Stimulated activated CD4-positive, alpha-beta T cell treated with anti-CD3 and anti-CD28 coated beads, Interleukin-12 subunit alpha, Interleukin-12 subunit beta, amount 100 ng/mL, for 24 hours (primary cell): Measurements from ENCODE around the gene RCOR2.

ENCODE experiments used
- DNase-seq, 2 experiments: peaks; one replicate each; pipeline ENCODE4 v3.0.0-alpha.2; 2020; ENCODE audit warnings: low read depth in 2 of 2

The RCOR2 gene

DNA sequence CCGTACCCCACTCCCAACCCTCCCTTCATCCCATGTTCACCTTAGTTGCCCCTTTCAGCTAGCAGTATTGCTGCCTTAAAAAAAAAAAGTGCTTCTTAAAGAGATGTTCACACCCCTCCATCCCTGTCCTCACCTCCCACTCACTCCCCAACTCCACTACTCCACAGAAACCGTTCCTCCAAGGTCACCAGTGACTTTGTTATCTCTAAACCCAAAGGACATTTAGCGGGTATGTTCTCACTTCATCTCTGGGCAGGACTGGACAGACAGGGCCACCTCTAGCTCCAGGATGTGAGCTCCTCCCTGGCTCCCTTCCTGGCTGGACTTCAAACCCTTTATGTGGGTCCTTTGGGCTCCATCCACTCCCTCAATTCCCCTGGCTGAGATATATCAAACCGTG, 6.4 kb upstream of the RCOR2 start:
- no peak for DNase-seq

GRCh38 chr11:63922673-63923192, 5.8 kb upstream of the RCOR2 start:
- no peak for DNase-seq

DNA sequence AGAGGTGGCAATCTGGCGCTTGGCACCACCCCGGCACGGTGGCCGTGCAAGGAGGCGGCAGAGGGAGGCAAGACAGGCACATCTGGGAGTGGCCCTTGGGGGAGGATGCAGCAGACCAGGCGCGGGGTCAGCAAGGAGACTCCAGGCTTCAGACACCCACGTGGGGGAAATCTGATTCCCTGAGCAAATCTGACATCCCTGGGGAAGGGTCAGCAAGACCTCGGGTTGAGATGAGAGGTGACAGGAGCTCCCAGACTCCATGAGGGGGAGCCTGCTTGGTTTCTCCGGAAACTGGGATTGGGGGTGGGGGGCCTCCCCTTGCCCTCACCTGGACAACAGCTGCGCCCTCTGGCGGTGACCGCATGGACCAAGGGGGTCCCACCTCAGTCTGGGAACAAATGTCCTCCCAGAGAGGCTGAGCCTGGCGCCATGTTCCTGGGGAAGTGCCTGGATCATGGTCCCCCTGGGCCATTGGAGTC, 4.0 kb upstream of the RCOR2 start:
- DNase-seq = no peak

- DNase-seq = no peak
Observed at GRCh38 chr11:63920126-63920938, 3.4 kb upstream of the RCOR2 start.

DNA sequence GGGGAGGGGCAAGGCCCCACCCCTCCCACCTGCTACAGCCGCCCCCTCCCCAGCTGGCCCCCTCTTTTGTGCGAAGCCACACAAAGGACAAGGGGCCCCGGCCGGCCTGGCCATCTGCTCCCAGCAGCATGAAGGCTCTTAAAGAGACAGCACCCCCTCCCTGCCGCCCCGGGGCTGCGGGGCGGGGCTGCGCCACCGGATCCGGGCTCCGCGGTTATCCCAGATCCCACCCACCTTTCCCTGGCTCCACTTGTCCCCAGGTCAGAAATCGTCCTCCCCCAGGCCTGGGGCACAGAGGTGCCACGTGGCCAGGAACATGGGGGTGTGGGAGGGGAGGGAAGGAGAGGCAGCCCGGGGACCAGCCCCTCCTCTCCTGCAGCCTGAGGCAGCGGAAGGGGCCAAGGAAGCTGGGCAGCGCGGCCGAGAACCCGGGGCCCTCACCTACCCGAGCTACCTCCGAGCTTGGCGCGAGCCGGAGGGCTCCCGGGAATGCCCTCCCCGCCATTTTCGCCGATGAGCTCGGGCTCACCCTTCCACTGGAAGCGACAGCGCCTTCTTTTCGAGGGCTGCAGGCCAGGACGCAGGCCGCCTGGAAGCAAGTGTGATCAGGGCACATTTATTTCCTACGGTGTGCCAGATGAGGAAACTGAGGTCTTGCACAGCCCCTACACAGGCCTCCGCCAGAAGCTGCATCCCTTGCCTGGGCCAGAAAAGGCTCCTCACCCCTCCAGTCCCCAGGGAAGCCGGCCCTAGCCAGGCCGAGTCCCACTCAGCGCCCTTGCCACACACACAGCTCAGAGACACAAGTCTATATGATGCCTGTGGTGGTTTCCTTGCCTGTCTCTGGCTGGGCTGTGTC, 2.5 kb upstream of the RCOR2 start:
- DNase-seq = no peak

DNA sequence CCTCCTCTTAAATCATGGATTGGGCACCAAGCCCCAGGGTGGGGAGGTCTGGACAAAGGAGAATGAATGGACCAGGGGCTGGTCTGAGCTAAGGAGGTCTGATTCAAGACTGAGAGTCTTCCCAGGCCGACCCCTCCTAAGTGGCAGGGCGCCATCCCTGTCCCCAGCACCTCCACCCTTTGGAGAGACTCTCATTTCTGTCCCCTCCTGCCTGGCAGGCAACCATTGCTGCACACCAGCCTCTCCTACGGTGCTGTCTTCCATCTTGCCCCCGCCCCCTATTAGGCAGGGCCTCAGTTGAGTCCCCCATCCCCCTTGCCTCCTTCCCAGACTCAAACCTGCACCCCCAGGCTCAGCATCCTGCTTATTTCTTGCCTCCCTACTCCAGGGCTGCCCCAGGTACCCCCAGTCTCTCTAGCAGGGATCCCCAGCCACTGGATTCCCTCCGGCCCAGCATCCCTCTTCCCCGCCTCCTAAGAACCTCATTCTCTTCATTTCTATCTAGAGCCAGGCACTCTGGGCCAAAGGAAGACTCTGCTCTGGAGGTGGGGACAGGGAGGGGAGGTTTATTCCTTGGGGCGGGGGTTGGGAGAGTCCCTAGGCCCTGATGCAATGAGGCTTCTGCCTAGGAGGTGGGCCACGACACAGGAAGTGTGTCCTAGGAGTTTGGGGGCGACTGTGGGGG, 1.7 kb upstream of the RCOR2 start:
- no peak for DNase-seq

DNA sequence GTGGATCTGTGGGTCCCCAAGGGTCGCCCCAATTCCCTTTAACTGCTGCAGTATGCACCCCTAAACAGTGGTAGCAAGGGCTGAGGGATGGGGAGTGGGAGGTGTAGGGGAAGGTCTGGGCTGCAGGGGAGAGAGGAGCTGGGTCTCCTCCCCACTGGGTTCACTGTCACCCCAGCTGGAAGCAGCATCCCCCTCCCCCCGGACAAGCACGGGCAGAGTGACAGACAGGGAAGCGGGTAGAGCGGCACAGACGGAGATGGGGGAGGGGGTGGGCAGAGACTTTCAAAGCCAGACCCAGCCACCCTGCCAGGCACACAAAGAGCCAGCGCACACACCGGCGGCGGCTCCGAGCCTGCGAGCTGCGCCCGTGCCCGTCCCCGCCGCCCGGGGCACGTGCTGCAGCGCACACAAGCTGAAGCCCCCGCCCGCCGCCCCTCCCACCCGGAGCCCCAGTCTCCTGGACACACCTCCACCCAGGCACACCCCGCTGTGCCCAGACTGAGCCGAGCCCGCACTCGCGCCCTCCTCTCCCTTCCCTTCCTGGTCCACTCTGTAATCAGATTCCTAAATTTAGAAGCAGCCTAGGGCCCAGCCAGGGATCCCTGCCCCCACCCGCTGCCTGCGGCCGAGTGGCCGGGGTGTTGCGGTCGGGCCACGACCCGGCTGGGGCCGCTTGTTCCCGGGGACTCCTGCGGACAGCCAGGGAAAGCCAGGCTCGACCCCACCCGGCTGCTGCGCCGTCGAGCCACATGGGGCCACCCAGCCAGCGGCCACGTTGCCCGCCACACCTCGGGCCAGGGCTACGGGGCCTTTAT, 935 bp upstream of the RCOR2 start:
- no peak for DNase-seq

GRCh38 chr11:63915961-63916836, 765 bp downstream of the RCOR2 start:
- no peak for DNase-seq

- DNase-seq = no peak
Observed at GRCh38 chr11:63914896-63915691, 1.9 kb downstream of the RCOR2 start.

DNA sequence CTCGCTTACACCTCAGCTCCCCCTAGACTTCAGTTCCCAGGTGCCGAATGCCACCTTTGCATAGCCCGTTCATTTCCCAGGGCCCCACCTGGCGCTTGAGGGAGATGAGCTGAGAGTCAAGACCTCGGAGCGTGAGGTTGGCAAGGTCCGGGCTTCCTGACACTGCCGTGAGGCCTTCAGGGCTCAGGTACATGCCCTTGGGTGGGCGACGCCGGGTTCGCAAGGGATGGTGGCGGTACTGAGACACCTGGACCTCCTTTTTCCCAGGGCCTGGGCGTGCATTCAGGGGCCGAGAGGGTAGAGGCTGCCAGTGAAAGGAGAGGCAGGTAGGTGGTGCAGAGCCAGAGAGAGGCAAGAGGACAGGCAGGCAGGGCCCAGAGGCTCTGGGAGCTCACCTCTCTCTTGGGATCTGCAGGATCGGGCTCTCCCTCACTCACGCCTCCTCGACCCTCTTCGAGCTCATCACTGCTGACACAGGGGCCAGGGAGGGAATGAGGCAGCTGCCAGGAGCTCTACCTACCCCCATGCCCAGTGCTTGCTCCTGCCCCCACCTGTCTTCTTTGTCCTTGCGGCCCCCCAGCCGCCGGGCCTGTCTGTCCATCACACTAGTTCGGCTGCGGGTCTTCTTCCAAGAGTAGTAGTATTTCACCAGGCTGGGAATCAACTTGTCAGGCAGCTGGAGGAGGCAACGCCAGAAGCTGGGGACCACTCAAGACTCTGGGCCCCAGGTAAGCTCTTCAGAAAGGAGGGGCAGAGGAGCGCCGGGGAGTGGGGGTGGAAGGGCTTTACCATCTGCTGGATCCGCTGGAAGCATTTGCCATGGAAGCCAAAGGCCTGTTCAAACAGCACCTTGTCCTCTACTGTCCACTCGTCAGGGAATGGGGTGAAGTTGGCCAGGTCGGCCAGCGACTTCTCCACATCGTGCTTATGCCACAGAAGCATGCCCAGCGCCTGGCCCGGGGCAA, 2.8 kb downstream of the RCOR2 start:
- no peak for DNase-seq

GRCh38 chr11:63912678-63913077, 4.3 kb downstream of the RCOR2 start:
- DNase-seq = no peak

DNA sequence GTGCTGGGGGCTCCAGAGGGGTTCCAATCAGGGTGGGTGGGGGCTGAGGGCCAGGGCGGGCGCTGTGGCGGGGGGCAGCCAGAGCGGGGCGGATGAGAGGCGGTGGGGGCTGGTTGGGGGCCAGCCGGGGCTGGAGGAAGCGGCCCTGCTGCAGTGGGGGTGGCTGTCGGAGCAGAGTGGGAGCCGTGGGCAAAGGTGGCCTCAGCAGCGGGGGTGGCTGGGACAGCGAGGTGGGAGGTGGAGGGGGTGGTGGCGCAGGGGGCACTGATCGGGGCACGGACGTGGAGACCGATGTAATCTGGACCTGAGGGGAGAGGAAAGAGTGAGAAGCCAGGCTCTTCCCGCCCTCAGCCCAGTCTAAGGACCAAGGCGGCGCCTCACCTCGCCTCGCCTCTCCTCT, 5.1 kb downstream of the RCOR2 start:
- DNase-seq = no peak

DNA sequence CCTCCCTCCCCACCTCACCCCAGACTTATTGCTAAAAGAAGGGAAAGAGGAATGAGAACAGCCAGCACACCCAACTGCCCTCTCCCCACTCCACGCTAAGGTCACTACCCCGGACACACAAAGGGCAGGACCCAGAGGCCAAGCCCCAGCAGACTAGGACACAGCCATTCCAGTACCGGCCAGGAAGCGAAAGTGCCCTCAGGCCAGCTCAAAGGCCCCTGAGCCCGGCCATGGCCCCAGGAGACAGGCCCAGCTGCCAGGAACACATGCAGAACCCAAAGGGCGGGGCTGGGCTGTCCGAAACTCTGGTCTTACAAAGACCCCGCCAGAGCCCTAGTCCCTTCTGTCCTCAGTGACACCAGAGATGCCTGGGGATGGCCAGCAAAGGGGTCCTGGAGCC, 5.5 kb downstream of the RCOR2 start:
- DNase-seq = no peak

- DNase-seq = no peak
Observed at GRCh38 chr11:63910675-63911074, 6.3 kb downstream of the RCOR2 start.

- no peak for DNase-seq
Observed at GRCh38 chr11:63909591-63910506, 7.1 kb downstream of the RCOR2 start.

DNA sequence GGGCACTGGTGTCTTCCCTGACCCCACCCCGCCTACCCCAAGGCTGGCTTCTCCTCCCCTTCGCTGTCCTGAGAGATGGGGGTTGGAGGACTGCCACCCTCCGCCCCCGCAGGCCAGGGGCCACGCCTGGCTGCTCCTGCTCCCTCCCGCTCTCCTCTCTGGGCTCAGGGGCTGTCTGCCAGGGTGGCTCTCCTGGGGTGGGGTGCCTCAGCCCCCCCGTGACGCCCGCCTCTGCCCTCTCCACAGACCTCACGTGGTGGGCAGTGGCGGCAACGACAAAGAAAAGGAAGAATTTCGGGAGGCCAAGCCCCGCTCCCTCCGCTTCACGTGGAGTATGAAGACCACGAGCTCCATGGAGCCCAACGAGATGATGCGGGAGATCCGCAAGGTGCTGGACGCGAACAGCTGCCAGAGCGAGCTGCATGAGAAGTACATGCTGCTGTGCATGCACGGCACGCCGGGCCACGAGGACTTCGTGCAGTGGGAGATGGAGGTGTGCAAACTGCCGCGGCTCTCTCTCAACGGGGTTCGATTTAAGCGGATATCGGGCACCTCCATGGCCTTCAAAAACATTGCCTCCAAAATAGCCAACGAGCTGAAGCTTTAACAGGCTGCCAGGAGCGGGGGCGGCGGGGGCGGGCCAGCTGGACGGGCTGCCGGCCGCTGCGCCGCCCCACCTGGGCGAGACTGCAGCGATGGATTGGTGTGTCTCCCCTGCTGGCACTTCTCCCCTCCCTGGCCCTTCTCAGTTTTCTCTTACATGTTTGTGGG, 8.1 kb downstream of the RCOR2 start:
- DNase-seq = no peak
